Thyroid gland (tissue), 4 donors: ENCODE results near the gene AGK. TPM values are rescaled to one million over a fixed set of nuclear protein-coding genes. Genes with fewer than 3 reads are reported as not detected.

Experiments
- DNase-seq, 2 donors: peaks; one replicate each; pipeline ENCODE4 v3.0.0-alpha.2; 2019
- H3K27ac ChIP-seq, 3 donors: fragments of 200-600 bp; sonication (generic); 1 replicate in 2 of 3; 2 replicates in 1 of 3; pipeline ENCODE4 v1.5.1; 2016 to 2019; ENCODE audit warnings: mild to moderate bottlenecking in 1 of 3, moderate library complexity in 1 of 3
- H3K27me3 ChIP-seq: fragments of 200-600 bp; sonication (generic); one replicate; pipeline ENCODE4 v1.5.1; 2019
- H3K36me3 ChIP-seq, 2 donors: fragments of 200-600 bp; sonication (generic); one replicate each; pipeline ENCODE4 v1.5.1; 2016 to 2019
- H3K4me1 ChIP-seq, 2 donors: fragments of 200-600 bp; sonication (generic); one replicate each; pipeline ENCODE4 v1.5.1; 2017 to 2019
- H3K4me3 ChIP-seq, 3 donors: fragments of 200-600 bp; sonication (generic); replicated peaks in 1 of 3; 1 replicate in 2 of 3; 2 replicates in 1 of 3; pipeline ENCODE4 v1.5.1; 2016; ENCODE audit warnings: mild to moderate bottlenecking in 1 of 3
- H3K9me3 ChIP-seq: fragments of 200-600 bp; sonication (generic); one replicate; pipeline ENCODE4 v1.5.1; 2017
- POLR2A ChIP-seq, 2 donors: fragments of 450-650 bp; IDR thresholded peaks; one replicate each; pipeline ENCODE4 v1.6.1; 2017; ENCODE audit warnings: antibody characterized with exemption in 2 of 2, mild to moderate bottlenecking in 2 of 2, moderate library complexity in 1 of 2
- WGBS, 2 donors: methylation state at CpG; one replicate each; pipeline ENCODE4 v1.1.5; 2017; 5-methylcytosine and 5-hydroxymethylcytosine counted together
- intact Hi-C: fragments of 100-400 bp; cut with DNase I; formaldehyde crosslinking; loops from one replicate; pipeline ENCODE4 v1.15.1; 2023
- total RNA-seq, 4 donors: library from RNA; depleted of rRNA; stranded (reverse); fragments of >200 nt; gene quantifications; one replicate each; pipeline ENCODE4 v1.2.3, GENCODE V29; 2016
- TF ChIP-seq, protein P1 (sequence below), 6 experiments: fragments of 200-600 bp in 3 of 6; fragments of 450-650 bp in 3 of 6; sonication (generic) in 3 of 6; IDR thresholded peaks; one replicate each; pipeline ENCODE4 v1.5.1; 2016 to 2019; ENCODE audit warnings: antibody characterized with exemption in 6 of 6, mild to moderate bottlenecking in 2 of 6, inconsistent platforms in 1 of 6, moderate library complexity in 1 of 6

The AGK gene
- total RNA-seq, 4 donors from 2014 or later, result 28.2 to 36.7 (median 32.2) TPM

DNA sequence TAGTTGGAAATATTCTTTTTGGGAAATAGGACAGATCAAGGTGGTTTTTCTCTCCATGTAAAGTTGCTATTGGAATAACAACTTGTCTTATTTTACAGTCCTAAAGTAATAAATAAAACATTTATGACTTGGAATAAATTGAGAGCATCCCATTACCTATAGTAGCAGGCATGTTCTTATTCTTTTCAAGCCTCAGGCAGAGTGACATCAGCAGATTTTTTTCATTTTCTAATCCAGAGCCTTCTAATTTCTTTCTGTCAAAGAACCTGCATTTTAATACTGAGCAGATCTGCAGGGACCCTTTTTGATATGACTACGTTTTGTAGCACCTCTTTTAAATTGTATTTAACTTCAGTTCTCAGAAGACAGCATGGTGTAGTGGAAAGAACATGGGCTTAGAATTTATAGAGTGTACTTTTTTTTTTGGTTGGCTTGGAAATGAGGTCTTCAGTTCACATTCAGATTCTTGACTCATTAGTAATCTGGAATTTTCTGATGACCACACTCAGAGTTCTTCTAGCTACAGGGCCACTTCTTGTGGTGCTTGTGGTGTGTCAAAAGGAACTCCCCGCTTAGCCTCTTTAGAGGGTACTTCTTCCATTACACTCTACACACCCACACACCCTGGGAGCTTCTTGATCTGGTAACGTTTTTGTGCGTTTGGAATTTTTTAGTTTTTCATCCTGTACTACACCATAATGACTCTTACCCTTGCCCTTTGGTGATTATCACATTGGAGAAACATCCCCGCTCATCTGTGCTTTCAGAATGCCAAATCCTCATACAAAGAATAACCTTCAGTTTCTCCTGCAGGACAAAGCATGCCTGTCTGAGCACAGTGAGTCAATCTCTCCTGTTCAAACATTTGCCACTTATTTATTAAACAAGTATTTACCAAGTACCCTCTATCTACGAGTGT, 34.6 kb downstream of the AGK start:
- intact Hi-C loops, result no loop called here
- H3K4me1 ChIP-seq, result peaks cover 10 to 13% of the 10 kb centered on the region in 2 donors
- H3K27ac ChIP-seq, result peak overlapping the region in 1 of 3 donors; percentile 10
- H3K36me3 ChIP-seq, result no peaks in the 10 kb centered on the region
- H3K4me3 ChIP-seq, result no peak overlapping the region
- no peaks in the 10 kb centered on the region for H3K9me3 ChIP-seq
- H3K27me3 ChIP-seq, result no peaks in the 10 kb centered on the region
- TF ChIP-seq, protein P1, sequence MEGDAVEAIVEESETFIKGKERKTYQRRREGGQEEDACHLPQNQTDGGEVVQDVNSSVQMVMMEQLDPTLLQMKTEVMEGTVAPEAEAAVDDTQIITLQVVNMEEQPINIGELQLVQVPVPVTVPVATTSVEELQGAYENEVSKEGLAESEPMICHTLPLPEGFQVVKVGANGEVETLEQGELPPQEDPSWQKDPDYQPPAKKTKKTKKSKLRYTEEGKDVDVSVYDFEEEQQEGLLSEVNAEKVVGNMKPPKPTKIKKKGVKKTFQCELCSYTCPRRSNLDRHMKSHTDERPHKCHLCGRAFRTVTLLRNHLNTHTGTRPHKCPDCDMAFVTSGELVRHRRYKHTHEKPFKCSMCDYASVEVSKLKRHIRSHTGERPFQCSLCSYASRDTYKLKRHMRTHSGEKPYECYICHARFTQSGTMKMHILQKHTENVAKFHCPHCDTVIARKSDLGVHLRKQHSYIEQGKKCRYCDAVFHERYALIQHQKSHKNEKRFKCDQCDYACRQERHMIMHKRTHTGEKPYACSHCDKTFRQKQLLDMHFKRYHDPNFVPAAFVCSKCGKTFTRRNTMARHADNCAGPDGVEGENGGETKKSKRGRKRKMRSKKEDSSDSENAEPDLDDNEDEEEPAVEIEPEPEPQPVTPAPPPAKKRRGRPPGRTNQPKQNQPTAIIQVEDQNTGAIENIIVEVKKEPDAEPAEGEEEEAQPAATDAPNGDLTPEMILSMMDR (IDR thresholded peaks at IDR 0.05), result no peak
- TF ChIP-seq POLR2A (IDR thresholded peaks at IDR 0.05), result no peak
- peak in 1 of 2 donors; percentile 12 for DNase-seq
- 52 to 61% methylated on average over 6 of the region's 6 CpGs for WGBS, 2 donors

DNA sequence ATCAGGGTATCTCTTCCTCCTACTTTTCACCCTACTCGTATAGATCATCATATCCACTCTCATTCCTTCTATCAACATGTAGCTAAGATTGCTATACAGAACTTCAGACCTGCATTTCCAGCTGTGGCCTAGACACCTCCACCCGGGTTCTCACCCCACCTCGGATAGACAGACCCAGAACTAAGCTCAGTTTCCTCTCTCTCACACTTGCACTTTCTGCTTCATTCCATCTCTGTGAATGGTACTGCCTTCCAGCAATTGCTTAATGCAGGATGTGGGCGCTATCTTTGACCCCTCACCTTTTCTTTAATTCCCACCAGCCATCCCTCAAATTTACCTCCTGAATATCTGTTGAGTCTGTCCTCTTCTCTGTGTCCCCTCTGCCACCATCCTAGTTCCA, 35.7 kb downstream of the AGK start:
- TF ChIP-seq, protein P1 (IDR thresholded peaks at IDR 0.05), result no peak
- Histone ChIP-seq H3K4me3 (no peak overlapping the region), H3K4me1 (peaks cover 10 to 13% of the 10 kb centered on the region in 2 donors), H3K27me3 (no peaks in the 10 kb centered on the region), H3K36me3 (no peaks in the 10 kb centered on the region), H3K9me3 (no peaks in the 10 kb centered on the region), H3K27ac (no peak overlapping the region)
- intact Hi-C loops, result no loop called here
- WGBS, 2 donors, result 93% methylated on average over 4 of the region's 4 CpGs
- no peak for DNase-seq

DNA sequence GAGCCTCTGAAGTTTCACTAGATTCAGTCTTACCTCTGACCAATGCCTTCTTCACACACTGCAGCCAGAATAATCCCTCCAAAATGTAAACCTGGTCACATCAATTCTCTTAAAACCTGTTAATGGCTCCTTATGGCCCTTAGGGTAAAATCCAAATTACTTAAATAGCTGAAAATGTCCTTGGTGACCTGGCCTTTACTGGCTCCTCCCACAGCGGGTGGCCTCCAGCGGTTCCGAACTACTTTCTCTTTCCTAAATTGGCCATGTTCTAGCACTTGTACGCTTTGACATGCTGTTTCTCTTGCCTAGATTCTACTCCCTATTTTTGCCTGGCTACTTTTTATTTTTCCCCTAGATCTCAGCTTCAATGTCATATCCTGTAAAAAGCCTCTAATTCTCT, 36.1 kb downstream of the AGK start:
- Histone ChIP-seq H3K36me3 (no peaks in the 10 kb centered on the region), H3K9me3 (no peaks in the 10 kb centered on the region), H3K4me1 (peaks cover 10 to 13% of the 10 kb centered on the region in 2 donors), H3K27ac (no peak overlapping the region), H3K4me3 (no peak overlapping the region), H3K27me3 (no peaks in the 10 kb centered on the region)
- WGBS, 2 donors, result 93 to 97% methylated on average over 4 of the region's 4 CpGs
- TF ChIP-seq POLR2A (IDR thresholded peaks at IDR 0.05), result no peak
- TF ChIP-seq, protein P1 (IDR thresholded peaks at IDR 0.05), result no peak
- DNase-seq, result no peak
- intact Hi-C loops, result no loop called here

DNA sequence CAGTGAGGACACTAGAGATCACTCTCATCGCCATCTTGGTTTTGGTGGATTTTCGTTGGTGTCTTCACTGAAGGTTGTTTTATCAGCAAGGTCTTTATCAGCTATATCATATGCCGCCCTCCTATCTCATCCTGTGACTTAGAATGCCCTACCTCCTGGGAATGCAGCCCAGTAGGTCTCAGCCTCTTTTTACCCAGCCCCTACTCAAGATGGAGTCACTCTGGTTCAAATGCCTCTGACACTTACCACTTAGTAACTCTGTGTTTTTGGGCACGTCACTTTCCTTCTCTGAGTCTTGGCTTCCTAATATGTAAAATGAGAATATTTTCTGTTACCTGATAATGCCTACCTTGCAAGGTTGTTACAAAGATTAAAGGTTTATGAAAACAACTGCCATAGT, 37.7 kb downstream of the AGK start:
- DNase-seq, result no peak
- Histone ChIP-seq H3K36me3 (no peaks in the 10 kb centered on the region), H3K27me3 (no peaks in the 10 kb centered on the region), H3K9me3 (no peaks in the 10 kb centered on the region), H3K4me1 (peaks cover 10 to 13% of the 10 kb centered on the region in 2 donors), H3K27ac (no peak overlapping the region), H3K4me3 (no peak overlapping the region)
- intact Hi-C loops, result no loop called here
- WGBS, 2 donors, result 94 to 98% methylated on average over 4 of the region's 4 CpGs
- TF ChIP-seq, protein P1 (IDR thresholded peaks at IDR 0.05), result no peak
- TF ChIP-seq POLR2A (IDR thresholded peaks at IDR 0.05), result no peak

DNA sequence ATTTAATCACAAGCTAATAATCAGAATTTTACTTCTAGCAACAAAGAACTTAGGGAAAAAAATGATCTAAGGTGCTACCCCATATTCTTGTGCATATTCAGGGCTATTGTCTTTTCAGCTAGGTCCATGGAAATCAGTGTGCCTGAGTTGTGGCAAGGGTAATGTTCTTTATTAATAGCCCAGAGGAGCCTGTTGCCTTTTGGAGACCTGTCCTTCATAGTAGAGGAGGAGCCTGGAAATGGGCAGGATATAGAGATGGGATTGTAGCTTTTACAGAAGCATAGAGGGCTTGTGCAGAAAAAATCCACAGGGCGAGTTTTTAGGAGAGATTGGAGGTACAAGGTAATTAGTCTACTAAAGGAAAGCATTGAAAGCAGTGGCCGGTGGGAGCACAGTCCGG, 38.9 kb downstream of the AGK start:
- Histone ChIP-seq H3K4me1 (peaks cover 10 to 13% of the 10 kb centered on the region in 2 donors), H3K4me3 (no peak overlapping the region), H3K27ac (no peak overlapping the region), H3K9me3 (no peaks in the 10 kb centered on the region), H3K27me3 (no peaks in the 10 kb centered on the region), H3K36me3 (peaks cover 0 to 3% of the 10 kb centered on the region in 2 donors)
- 94 to 96% methylated on average over 3 of the region's 3 CpGs for WGBS, 2 donors
- DNase-seq, result no peak
- TF ChIP-seq POLR2A (IDR thresholded peaks at IDR 0.05), result no peak
- intact Hi-C loops, result no loop called here
